HUES64 (cell line): ENCODE measurements around the gene RIPK3.

Experiments used
- H3K27ac ChIP-seq: 2 replicates; pipeline ENCODE4 v1.7.0; 2013; ENCODE audit warnings: low read depth, low read length, inconsistent platforms
- H3K27me3 ChIP-seq: 2 replicates; pipeline ENCODE4 v1.6.1; 2013; ENCODE audit warnings: mild to moderate bottlenecking, low read length; ENCODE audit not compliant: insufficient read depth
- H3K36me3 ChIP-seq: 2 replicates; pipeline ENCODE4 v1.6.1; 2013; ENCODE audit warnings: mild to moderate bottlenecking, low read length; ENCODE audit not compliant: insufficient read depth
- H3K4me1 ChIP-seq: 2 replicates; pipeline ENCODE4 v1.6.1; 2013; ENCODE audit warnings: mild to moderate bottlenecking, low read length, moderate library complexity; ENCODE audit not compliant: insufficient read depth
- H3K4me3 ChIP-seq: 2 replicates; pipeline ENCODE4 v1.5.1; 2013; ENCODE audit warnings: mild to moderate bottlenecking, low read length, moderate library complexity
- H3K9ac ChIP-seq: 2 replicates; pipeline ENCODE4 v1.6.1; 2013; ENCODE audit warnings: mild to moderate bottlenecking, low read depth, low read length
- H3K9me3 ChIP-seq: 2 replicates; pipeline ENCODE4 v1.6.1; 2013; ENCODE audit warnings: low read depth, low read length; ENCODE audit not compliant: insufficient read depth
- WGBS: fragments of 150-250, 120-280 bp; methylation state at CpG from one replicate; pipeline ENCODE4 v1.1.7; 2013; ENCODE audit warnings: missing lambda C conversion rate; 5-methylcytosine and 5-hydroxymethylcytosine counted together

RIPK3 gene

DNA sequence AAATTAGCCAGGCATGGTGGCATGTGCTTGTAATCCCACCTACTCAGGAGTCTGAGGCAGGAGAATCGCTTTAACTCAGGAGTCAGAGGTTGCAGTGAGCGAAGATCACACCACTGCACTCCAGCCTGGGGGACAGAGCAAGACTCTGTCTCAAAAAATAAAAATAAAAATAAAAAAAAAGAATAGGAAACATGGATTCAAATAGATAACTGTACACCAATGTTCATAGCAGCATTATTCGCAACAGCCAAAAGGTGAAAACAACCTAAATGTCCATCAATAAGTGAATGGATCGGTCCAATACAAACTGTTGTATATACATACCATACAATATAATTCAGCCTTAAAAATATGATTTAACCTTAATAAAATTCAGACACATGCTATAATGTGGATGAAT is 3.1 kb upstream of the RIPK3 start:
- WGBS = 95% methylated on average over 4 of the region's 4 CpGs
- no peak overlapping the region for H3K9ac ChIP-seq
- no peaks in the 10 kb centered on the region for H3K4me1 ChIP-seq
- H3K4me3 ChIP-seq = no peak overlapping the region
- H3K9me3 ChIP-seq = no peaks in the 10 kb centered on the region
- peaks cover 63% of the 10 kb centered on the region for H3K27me3 ChIP-seq
- H3K36me3 ChIP-seq = no peaks in the 10 kb centered on the region
- no peak overlapping the region for H3K27ac ChIP-seq

DNA sequence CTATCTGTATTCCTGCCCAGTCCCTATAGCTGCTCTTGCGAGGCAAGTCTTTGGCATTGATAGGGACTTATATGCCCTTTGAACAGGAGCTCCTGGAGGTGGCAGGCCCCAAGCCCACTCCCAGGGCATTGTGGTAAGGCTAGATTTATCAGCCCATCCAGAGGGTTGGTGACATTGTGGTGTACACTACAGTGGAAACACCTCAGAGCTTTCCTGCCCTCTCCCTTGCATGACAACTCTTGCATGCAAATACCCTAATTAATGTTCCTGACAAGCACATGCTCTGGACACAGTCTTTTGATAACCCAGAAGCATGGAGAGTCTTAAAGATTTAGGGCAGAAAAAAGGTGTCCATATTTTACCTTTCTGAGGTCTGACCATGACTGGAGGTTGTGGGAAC is 815 bp upstream of the RIPK3 start:
- no peaks in the 10 kb centered on the region for H3K4me1 ChIP-seq
- 91% methylated on average over 1 of the region's 1 CpG for WGBS
- H3K27ac ChIP-seq = no peak overlapping the region
- H3K9ac ChIP-seq = no peak overlapping the region
- no peak overlapping the region for H3K4me3 ChIP-seq
- no peaks in the 10 kb centered on the region for H3K9me3 ChIP-seq
- peaks cover 86% of the 10 kb centered on the region for H3K27me3 ChIP-seq
- no peaks in the 10 kb centered on the region for H3K36me3 ChIP-seq

DNA sequence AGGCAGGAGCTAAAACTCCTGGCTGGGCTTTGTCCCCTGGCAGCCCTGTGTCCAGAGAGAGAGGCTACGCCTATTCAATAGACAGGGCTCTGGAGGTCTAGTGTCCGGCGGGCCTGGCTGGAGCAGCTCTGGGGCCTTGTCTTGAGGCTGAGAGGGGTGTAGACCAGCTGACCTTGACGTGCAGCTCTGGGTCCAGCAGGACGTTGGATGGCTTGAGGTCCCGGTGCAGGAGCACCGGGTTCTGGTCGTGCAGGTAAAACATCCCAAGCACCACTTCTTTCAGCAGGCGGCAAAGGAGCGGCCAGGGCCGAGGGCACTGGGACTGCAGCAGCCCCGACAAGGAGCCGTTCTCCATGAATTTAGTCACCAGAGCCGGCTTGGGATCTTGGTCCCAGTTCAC is 948 bp downstream of the RIPK3 start:
- Histone ChIP-seq H3K9ac (no peak overlapping the region), H3K36me3 (no peaks in the 10 kb centered on the region), H3K4me1 (no peaks in the 10 kb centered on the region), H3K27ac (no peak overlapping the region), H3K27me3 (peaks cover 95% of the 10 kb centered on the region), H3K9me3 (no peaks in the 10 kb centered on the region), H3K4me3 (peak overlapping the region; percentile 66)
- WGBS = 71% methylated on average over 14 of the region's 14 CpGs

DNA sequence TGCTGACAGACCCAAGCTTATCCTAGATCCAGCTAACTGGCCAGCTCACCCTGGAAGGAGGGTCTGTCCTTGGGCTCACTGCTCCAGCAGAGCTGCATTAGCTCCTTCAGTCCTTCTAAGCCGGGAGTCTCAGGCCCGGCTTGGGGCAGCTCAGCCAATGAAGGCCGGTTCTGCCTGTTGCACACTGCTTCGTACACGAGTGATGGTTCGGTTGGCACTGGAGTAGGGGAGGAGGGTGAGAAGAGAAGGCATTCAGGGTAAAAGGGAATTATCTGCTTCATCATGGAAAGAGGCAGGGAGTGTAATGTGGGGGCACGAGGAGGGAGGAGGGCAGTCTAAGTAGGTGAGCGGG is 2.0 kb downstream of the RIPK3 start:
- WGBS = 90% methylated on average over 8 of the region's 8 CpGs
- Histone ChIP-seq H3K27me3 (peaks cover 97% of the 10 kb centered on the region), H3K9me3 (no peaks in the 10 kb centered on the region), H3K9ac (no peak overlapping the region), H3K4me3 (no peak overlapping the region), H3K27ac (no peak overlapping the region), H3K4me1 (no peaks in the 10 kb centered on the region), H3K36me3 (no peaks in the 10 kb centered on the region)

DNA sequence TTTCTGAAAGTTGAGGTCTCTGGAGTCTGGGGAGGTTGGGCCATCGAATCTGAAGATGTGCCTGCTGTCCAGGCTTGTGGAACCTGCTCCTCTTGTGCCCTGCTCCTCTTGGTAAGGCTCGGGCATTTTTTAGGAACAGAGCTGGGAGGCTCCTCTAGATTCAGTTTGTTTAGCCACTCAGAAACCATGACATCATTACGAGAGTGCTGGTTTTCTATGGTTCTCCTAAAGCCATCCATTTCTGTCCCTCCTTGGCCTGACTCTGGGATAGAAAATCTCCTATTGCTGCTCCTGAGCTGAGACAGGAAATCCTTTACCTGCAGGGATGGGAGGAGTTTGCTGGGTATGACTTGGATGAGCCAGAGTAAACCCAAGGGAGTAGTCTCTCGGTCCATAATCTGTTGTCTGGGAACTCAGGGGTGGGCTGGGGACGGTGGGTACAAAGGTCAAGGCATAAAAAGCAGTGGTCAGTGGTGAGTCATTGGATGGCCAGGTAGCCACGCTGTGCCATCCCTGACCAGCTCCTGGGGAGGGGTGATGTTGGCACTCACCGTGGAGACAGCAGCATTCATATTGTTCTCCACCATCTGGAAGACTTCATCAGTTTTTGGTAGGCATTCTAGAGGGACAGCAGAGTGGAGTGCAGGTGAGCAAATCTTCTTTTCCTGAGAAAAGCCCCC is 2.5 kb downstream of the RIPK3 start:
- H3K9ac ChIP-seq = no peak overlapping the region

DNA sequence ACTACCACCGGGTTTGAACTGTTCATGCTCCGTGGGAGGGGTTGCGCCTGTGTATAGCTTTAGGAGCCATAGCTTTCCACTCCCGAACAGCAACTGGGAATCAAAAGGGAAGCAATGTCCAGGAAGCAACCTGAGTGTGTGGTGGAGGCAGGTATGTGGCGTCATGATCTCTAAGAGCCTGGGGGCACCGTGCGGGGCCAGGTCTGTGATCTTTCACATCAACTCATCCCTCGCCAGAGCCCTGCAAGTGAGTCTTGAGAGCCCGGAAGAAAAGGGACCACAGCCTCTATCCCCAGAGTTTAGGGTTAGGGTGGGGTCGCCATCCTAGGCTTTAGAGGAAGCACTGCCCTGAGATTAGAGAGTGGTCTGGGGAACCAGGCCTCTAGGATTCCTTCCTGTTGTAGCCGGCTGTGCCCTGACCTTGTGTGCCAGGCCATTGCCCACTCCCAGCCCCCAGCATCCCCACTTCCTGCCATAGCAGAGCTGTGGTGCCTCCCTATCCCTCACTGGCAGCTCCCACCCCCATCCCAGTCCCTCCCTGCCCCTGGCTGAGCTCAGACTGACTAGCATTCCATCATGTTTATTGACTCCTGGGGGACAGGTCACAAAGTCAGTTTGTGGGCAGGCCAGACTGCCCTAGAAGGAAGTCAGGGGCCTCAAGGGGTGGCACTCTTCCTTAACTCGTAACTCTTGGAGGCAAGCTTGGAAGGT is 4.2 kb downstream of the RIPK3 start:
- 54% methylated on average over 9 of the region's 12 CpGs for WGBS
- peaks cover 100% of the 10 kb centered on the region for H3K27me3 ChIP-seq

More for the DNA sequence above, 2.5 kb downstream of the RIPK3 start:
- Histone ChIP-seq H3K27ac (no peak overlapping the region), H3K4me1 (no peaks in the 10 kb centered on the region), H3K9me3 (no peaks in the 10 kb centered on the region), H3K27me3 (peaks cover 97% of the 10 kb centered on the region), H3K36me3 (no peaks in the 10 kb centered on the region), H3K4me3 (no peak overlapping the region)
- 83% methylated on average over 7 of the region's 7 CpGs for WGBS

DNA sequence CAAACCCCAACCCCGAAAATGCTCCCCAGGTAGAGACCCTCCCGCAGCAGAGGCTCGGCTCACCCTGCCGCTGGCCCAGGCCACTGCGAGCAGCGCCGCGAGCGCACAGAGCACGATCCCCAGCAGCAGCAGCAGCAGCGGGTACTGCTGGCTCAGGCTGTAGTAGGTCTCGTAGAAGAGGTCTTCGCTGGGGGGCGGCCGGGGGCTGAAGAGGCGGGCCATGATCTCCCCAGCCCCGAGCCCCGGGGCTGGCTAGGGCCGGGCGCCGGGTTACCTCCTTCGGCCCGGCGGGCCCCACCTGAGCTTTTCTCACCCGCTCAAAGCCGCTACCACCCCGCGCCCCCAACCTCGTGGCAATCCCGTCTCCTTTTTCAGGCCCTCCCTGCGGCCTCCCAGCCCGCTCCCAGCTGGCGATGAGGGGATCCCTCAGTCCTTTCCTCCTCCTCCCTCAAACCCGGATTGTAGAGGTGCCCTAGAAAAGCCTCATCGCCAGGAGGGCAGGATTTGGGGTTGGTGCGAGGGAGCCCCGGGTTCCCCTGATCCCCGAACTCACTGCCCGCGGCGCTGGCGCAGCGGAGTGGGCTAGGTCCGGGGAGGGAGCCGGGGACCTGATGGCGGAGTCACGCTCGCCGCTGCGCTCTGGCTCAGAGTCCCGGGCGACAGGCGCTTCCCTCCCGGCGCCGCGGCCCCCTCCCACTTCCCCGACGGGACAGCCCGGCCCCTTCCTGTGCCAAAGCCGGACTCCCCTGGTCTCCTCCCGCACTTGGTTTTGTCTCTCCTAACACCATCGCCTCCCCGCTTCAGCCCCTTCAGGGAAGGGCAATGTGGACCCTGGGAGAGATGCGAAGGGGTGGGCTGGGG is 5.1 kb downstream of the RIPK3 start, which contains the start of gene ADCY4:
TSS of gene ADCY4 (minus strand) at position 641 of the 861 bp plus-strand sequence. CDS start at position 222, 419 bp downstream.
- no peaks in the 10 kb centered on the region for H3K9me3 ChIP-seq
- H3K9ac ChIP-seq = peak within 1 kb of the TSS; percentile 55; the same call in 1 of the 2 replicates
- peak within 1 kb of the TSS; percentile 69 for H3K4me3 ChIP-seq
- no peaks in the 10 kb centered on the region for H3K4me1 ChIP-seq
- peaks cover 100% of the 10 kb centered on the region for H3K27me3 ChIP-seq
- no peaks in the 10 kb centered on the region for H3K36me3 ChIP-seq
- WGBS = under 1% methylated on average over 63 of the region's 65 CpGs
- H3K27ac ChIP-seq = no peak within 1 kb of the TSS

More for the DNA sequence above, 4.2 kb downstream of the RIPK3 start:
- Histone ChIP-seq H3K27ac (no peak overlapping the region), H3K4me1 (no peaks in the 10 kb centered on the region), H3K36me3 (no peaks in the 10 kb centered on the region), H3K9ac (no peak overlapping the region), H3K4me3 (peak overlapping the region; percentile 69; the same call in 1 of the 2 replicates), H3K9me3 (no peaks in the 10 kb centered on the region)

DNA sequence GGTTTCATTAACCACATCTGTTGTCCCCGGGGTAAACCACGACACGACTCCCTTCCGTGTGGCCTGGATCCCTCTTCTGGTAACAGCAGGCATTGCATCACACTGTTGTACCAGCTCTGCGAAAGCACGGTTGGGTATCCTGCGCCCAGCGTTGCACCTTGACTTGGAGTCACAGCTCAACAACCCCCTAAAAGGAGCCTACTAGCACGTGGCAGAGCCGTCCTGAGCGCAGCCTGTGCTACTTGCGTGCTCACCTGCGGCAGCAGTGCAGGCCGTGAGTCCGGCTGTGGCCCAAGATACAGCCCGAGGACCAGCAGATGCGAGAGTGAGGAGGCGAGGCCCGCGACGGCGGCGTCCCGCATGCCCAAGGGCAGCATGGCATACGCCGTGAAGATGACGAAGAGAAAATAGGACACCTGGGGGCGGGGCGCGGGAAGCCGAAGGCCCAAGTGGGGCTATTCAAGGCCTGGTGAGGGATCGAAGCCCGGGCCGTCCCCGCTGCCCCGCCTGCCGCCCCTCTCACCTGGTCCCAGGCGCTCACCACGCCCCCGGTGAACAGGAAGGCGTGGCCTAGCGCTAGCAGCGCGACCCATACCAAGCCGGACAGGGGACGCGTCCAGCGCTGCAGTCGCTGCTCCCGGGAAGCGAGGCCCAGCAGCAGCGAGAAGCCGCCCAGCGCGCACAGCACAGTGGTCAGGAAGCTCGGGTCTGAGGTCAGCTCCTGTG is 7.4 kb downstream of the RIPK3 start:
- Histone ChIP-seq H3K4me1 (no peaks in the 10 kb centered on the region), H3K9me3 (no peaks in the 10 kb centered on the region), H3K4me3 (peak overlapping the region; percentile 49), H3K9ac (no peak overlapping the region; the same call in 1 of the 2 replicates), H3K36me3 (no peaks in the 10 kb centered on the region), H3K27me3 (peaks cover 88% of the 10 kb centered on the region), H3K27ac (no peak overlapping the region)
- WGBS = 3% methylated on average over 56 of the region's 56 CpGs

DNA sequence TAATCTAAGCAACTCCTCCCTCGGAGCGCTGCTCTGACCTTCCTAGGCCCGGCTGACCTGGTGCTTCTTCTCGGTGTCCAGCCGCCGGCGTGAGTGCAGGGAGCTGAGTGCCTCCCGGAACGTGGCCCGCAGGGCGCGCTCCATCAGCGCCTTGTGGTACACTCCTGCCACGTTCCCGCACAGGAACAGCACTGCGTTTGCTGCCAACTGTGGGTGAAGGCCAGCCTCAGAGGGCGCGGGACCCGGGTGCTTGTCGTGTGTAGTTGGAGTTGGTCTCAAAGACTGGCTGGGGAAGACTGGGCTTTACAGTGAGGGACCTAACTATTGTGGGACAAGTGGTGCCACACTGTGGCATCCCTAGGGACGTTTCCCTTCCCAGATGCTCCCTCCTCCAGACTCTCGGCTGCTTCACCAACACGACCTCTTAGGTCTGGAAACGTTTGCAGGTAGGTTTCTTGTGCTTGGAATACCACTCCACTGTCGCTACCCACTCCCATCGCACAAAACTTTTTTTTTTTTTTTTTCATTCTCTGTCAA is 8.0 kb downstream of the RIPK3 start:
- no peaks in the 10 kb centered on the region for H3K36me3 ChIP-seq
- peak overlapping the region; percentile 49; the same call in 1 of the 2 replicates for H3K4me3 ChIP-seq
- H3K4me1 ChIP-seq = no peaks in the 10 kb centered on the region
- no peak overlapping the region for H3K9ac ChIP-seq
- H3K27me3 ChIP-seq = peaks cover 87% of the 10 kb centered on the region
- no peak overlapping the region for H3K27ac ChIP-seq
- no peaks in the 10 kb centered on the region for H3K9me3 ChIP-seq
- 70% methylated on average over 26 of the region's 26 CpGs for WGBS

DNA sequence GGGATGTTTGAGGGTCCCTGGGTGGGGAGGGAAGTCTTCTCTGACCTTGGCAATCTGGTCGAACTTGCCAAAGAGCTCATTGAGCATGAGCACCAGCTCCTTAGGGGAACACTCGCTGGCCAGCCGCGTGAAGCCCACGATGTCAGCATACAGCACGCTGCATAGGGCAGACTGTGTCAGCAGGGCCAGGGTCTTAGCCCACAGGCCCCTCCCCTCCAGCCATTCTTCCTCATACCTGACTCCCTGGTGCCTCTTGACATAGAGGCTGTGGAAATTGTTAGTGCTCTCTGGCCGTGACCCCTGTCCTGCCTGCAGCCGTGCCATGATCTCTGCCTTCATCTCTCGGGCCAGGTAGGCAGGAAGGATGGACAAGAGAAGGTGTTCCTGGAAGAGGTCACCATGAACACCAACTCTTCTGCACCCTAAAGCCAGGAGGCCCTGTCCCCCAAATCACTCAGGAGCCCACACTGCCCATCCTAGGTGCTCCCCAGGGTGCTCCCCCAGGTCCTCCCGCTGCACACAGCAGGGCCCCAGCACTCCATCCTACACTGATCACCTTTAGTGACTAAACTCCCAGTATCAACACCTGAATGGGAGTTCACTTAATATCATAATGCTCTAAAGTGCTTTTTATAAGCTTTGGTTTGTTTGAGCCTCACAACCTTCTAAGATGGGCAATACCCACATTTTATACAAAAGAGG is 8.7 kb downstream of the RIPK3 start:
- Histone ChIP-seq H3K36me3 (no peaks in the 10 kb centered on the region), H3K4me1 (no peaks in the 10 kb centered on the region), H3K27me3 (peaks cover 80% of the 10 kb centered on the region), H3K4me3 (no peak overlapping the region), H3K9ac (no peak overlapping the region), H3K9me3 (no peaks in the 10 kb centered on the region), H3K27ac (no peak overlapping the region)
- 86% methylated on average over 10 of the region's 10 CpGs for WGBS
